HFF-Myc (cell line): ENCODE data around the gene KCNK15.

Source experiments
- DNase-seq: peaks from one replicate; pipeline ENCODE4 v3.0.0-alpha.2; 2011; ENCODE audit warnings: low read depth; ENCODE audit errors: extremely low read depth
- H3K4me3 ChIP-seq: replicated peaks from 2 replicates; pipeline ENCODE4 v1.5.1; 2011; ENCODE audit warnings: low read depth, mild to moderate bottlenecking, control low read depth, low read length
- TF ChIP-seq, protein P1 (sequence below): IDR thresholded peaks from 2 replicates; pipeline ENCODE4 v1.5.1; 2012; ENCODE audit warnings: mild to moderate bottlenecking, low read depth, low read length, control low read depth; ENCODE audit errors: missing control alignments

Gene KCNK15

DNA sequence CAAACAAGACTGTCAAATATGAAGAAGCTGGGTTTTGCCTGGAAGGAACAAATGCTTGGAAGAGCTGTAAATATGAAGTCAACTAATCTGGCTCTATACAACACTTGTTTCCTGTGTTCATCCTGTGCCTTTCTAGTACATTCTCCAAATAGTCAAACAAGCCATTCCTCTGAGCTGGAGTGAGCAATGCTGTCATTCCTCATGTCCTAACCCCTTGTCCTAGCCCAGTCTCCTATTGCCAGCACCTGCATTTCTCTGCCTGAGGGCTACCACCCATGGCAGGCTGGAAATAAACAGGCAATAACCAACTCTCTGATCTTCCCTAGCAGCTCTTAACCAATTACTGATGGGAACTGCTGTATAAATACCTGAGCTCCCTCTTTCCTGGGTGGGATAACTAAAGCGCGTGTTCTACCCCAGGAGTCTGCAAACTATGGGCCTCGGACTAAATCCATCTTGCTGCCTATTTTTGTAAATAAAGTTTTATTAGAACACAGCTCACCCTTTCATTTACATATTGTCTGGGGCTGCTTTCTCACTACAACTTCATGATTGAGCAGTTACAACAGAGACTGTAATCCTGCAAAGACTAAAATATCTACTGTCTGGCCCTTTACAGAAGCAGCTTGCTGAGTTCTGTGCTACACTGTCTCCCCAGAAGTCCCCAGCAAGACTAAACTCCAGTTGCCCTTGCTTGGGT lies 51.2 kb downstream of the KCNK15 start:
- no peak for DNase-seq
- TF ChIP-seq, protein P1, sequence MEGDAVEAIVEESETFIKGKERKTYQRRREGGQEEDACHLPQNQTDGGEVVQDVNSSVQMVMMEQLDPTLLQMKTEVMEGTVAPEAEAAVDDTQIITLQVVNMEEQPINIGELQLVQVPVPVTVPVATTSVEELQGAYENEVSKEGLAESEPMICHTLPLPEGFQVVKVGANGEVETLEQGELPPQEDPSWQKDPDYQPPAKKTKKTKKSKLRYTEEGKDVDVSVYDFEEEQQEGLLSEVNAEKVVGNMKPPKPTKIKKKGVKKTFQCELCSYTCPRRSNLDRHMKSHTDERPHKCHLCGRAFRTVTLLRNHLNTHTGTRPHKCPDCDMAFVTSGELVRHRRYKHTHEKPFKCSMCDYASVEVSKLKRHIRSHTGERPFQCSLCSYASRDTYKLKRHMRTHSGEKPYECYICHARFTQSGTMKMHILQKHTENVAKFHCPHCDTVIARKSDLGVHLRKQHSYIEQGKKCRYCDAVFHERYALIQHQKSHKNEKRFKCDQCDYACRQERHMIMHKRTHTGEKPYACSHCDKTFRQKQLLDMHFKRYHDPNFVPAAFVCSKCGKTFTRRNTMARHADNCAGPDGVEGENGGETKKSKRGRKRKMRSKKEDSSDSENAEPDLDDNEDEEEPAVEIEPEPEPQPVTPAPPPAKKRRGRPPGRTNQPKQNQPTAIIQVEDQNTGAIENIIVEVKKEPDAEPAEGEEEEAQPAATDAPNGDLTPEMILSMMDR: no peak
- no peak overlapping the region for H3K4me3 ChIP-seq

DNA sequence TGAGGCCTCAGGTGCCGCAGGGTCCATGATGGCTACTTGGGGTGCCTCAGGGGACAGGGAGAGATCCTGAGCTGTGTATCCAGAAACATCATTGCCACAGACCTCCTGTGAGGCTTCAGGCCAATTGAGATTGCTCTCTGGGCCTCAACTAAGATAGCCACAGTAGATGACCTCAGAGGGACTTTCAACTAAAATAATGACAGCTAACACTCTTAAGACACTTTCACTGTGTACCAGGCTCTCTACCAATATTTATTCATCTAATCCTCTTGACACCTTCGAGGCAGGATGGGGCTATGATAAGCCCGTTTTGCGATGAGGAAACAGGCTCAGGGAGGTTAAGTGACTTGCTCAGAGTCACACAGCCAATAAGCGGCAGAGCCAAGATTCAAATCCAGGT lies 54.0 kb downstream of the KCNK15 start:
- no peak overlapping the region for H3K4me3 ChIP-seq
- TF ChIP-seq, protein P1: no peak
- DNase-seq: no peak

DNA sequence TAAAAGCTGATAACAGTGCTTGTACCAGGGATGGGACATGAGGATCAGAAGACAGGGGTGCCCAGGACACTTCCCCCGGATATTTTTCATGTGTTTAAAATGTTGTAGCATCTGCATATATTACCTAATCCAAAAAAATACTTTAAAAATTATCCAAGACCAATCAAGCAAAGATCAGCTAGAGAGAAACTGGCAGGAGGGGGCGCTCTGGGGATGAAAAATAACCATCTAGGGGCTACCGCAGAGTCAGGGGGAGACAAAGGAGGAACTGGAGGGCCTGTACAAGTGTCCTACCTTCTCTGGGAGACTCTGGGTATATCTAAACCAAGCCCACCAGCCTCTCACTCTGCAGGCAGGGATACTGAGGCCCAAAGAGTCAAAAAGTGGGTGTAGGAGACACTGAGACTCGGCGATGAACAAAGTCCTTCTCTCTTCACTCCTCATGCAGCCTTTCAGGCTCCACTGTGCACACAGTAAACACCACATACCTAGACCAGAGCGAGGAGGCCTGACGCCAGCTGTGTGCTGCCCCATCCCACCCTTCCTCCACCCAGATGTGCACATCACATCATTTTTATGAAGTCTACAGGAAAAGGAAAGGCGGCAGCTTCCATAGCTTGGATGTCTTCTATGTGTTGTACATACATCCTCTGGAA lies 54.9 kb downstream of the KCNK15 start:
- H3K4me3 ChIP-seq: no peak overlapping the region
- TF ChIP-seq, protein P1: peak; percentile 30
- no peak for DNase-seq
